GM21526 (cell line): Measurements from ENCODE around the gene SSH2.
"Not testable (repeated sequence)": the region's sequence is repeated elsewhere in the genome, so short reads cannot be mapped to it uniquely, and the experiment has no call there.

Experiments used
- ATAC-seq: cut with Tn5 transposase; IDR thresholded peaks from one replicate; pipeline ENCODE4 v1.9.1; 2021; ENCODE audit warnings: moderate library complexity; ENCODE audit not compliant: unreplicated experiment, low FRiP score

The SSH2 gene

GRCh38 chr17:29931231-29931932, 1.4 kb upstream of the SSH2 start:
- peak; percentile 60 for ATAC-seq

- no peak for ATAC-seq
Observed at GRCh38 chr17:29930409-29931010, 482 bp upstream of the SSH2 start.

DNA sequence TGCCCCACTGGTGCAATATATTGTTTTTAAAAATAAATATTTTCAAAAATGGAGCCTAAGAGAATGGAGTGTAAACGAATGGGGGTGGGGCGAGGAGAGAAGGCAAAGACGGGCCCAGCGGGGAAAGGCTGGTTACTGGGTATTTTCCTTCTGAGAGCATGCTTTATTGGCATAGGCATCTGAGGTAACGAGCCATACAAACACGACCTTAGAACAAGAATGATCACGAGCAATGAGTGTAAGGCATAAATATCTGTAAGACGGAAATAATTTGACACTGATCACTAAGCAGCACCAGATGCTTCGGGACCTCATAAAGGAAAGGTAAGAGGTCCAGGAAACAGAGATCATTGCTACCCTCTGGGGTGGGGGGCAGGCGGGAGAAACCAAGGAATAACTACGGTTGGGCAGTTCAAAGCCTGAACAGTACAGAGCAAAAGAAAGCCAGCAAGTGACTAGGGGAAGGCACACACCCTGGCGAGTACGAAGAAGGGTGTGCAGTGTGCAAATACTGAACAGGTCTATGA, 959 bp downstream of the SSH2 start:
- ATAC-seq, result no peak

- no peak for ATAC-seq
Observed at GRCh38 chr17:29927546-29927945, 2.5 kb downstream of the SSH2 start.

DNA sequence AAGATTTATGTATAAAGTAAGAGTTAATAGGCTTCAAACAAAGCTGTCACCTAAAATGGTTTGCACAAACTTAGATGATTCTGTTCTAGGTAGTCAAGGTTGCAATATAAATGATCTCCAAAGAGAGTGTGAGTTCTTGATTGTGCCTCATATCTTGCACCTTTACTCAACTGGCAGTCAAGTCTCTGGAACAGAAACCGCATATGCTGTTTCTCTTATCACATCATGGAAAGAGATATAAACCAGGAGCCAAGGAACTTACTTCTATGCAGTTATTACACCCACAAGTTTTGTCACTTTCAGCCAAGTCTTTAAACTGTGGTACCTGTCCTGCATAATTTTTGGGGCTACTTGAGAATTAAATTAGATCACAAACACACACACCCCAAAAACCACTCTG, 5.2 kb downstream of the SSH2 start:
- no peak for ATAC-seq

DNA sequence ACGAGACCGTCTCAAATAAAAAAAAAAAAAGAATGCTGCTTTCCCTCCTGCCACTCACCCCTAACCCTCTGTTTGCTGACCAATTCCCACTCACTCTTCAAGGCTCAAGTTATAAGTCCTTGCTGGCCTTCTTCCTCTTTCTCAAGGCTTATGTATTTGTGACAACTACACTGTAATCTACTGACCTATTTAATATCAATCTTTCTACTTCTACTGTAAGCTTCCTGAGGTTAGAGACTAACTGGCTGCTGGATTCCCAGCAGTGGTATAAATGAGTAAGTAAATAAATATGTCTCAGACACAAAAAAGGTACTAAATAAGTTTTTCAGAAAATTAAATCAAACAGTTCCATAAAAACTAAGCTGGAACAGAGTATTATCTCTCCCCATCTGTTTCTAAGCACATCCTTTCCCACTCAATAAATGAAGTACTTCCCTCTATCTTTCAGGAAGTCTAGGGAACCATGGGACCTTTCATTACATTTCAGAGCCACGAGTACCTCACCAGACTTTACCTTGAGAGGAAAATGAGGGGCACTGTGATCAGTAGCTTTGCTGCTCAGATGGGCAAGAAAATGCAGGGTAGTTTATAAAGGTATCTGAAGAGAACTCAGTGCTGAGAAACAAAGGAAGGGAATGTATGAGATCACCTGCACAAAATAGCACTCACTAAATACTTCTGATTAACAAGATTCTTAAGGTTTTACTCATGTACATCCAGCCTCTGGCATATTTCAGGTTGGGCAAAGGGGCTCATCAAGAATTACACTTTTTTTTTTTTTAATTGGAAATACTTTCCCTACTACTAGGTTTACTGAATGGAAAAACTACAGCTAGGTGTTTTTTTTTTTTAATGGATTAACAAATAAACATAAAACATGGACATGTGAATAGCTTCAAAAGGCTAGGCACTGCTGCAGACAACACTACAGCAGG, 10.8 kb downstream of the SSH2 start:
- ATAC-seq, result no peak

GRCh38 chr17:29918016-29918415, 12.0 kb downstream of the SSH2 start:
- ATAC-seq, result no peak

GRCh38 chr17:29914819-29915537, 15.1 kb downstream of the SSH2 start:
- ATAC-seq, result no peak

- no peak for ATAC-seq
Observed at GRCh38 chr17:29911641-29912177, 18.3 kb downstream of the SSH2 start.

- no peak for ATAC-seq
Observed at GRCh38 chr17:29909236-29910003, 20.6 kb downstream of the SSH2 start.

DNA sequence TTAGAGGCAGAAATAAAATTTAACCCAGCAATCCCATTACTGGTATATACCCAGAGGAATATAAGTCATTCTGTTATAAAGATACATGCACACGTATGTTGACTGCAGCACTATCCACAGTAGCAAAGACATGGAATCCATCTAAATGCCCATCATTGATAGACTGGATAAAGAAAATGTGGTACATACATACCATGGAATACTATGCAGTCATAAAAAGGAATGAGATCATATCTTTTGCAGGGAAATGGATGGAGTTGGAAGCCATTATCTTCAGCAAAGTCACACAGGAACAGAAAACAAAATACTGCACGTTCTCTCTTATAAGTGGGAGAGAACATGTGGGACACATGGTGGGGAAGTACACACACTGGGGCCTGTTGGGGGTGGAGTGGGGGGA, 23.1 kb downstream of the SSH2 start:
- ATAC-seq, result no peak

- ATAC-seq, result no peak
Observed at GRCh38 chr17:29905879-29906167, 24.2 kb downstream of the SSH2 start.

GRCh38 chr17:29905086-29905878, 24.7 kb downstream of the SSH2 start:
- no peak for ATAC-seq

- ATAC-seq, result no peak
Observed at GRCh38 chr17:29903471-29903870, 26.6 kb downstream of the SSH2 start.

- ATAC-seq, result not testable (repeated sequence)
Observed at GRCh38 chr17:29897136-29897535, 32.9 kb downstream of the SSH2 start.

DNA sequence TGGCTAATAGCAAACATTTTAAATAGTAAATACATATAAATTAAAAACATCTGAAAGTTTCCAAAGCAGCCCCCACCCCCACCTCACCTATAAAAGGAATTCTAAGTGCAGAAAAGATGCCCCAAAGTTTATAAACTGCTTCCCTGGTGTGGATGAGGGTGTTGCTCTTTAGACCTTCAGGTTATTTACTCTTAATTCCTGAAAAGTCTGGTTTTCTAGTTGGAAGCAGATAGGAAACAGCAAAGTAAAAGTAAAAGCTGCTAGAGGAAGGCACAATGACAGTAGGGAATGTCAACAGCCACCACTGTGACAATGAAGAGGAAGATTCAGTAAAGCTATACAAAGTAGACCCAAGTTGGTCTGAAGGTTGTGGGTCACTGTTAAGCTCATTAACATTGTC, 37.8 kb downstream of the SSH2 start:
- ATAC-seq, result no peak

- ATAC-seq, result no peak
Observed at GRCh38 chr17:29891131-29891530, 38.9 kb downstream of the SSH2 start.

DNA sequence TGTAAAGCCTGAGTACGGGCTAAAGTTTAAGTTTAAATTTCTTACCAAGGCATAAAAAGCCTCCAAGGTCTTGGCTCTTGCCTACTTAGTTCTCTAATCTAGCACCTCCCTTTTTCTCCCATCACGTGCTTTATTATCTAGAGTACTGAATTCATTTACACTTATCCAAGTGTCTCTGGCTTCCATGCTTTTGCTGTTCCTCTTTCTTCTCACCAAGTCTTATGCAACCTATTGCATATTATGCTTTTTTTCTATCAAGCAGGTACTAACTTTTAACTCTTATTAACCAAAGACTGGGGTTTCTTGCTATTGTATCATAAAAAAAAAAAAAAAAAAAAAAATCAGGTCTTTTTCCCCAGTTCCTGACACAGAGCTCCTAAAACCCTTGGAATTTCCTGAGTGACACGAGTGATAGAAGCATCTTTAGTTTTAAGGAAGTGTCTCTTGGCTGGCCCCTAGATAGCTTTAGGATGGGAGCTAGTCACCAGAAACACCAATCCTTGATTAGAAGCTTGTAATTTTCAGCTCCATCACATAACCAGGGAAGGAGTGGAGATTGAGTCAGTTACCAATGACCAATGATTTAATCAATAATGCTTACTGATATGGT, 44.9 kb downstream of the SSH2 start:
- ATAC-seq, result no peak

DNA sequence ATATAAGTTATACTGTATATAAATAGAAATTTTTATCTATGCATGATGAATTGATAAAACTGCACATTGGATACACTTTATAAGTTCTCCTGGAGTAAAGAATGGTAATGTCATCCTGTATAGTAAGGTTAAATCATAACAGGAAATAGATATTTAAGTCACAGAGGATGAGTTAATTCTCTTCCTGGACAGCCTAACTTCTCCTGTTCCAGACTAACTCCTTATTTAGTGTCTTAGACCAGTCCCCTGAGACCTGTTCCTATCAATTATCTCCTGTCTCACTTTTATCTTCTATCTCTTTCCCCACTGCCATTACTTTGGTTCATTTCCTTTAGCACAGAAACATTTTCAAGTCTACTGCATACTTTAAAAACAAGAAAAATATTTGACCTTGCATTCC, 46.5 kb downstream of the SSH2 start:
- ATAC-seq, result no peak
